HG03045 (cell line): ENCODE measurements around the gene PEX11G.

ENCODE experiments used
- ATAC-seq: cut with Tn5 transposase; IDR thresholded peaks from one replicate; pipeline ENCODE4 v1.9.1; 2021; ENCODE audit warnings: mild to moderate bottlenecking, moderate library complexity; ENCODE audit not compliant: unreplicated experiment

Gene PEX11G

DNA sequence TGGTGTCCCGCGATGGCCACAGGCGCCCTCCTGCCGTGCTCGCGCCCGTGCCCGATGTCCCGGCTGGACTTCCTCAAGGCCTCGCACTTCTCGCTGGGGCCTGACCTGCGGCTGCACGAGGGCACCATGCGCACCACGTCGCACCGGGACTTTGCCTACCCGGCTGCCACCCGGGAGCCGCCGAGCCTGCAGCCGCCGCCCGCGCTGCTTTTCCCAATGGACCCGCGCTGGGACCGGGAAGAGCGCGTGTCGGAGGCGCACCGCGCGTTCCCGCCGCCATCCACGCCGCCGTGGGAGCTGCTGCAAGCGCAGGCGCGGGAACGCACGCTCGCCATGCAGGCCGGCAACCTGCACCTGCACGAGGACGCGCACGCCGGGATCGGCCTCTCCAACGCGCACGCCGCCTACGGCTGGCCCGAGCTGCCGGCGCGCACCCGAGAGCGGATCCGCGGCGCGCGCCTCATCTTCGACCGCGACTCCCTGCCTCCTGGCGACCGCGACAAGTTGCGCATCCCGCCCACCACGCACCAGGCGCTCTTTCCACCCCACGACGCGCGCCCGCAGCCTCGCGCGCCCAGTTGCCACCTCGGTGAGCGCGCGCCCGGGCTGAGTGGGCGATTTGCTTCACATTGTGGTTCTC is 12.1 kb upstream of the PEX11G start:
- no peak for ATAC-seq

- ATAC-seq = no peak
Measured at GRCh38 chr19:7497292-7497691, 8.5 kb upstream of the PEX11G start.

DNA sequence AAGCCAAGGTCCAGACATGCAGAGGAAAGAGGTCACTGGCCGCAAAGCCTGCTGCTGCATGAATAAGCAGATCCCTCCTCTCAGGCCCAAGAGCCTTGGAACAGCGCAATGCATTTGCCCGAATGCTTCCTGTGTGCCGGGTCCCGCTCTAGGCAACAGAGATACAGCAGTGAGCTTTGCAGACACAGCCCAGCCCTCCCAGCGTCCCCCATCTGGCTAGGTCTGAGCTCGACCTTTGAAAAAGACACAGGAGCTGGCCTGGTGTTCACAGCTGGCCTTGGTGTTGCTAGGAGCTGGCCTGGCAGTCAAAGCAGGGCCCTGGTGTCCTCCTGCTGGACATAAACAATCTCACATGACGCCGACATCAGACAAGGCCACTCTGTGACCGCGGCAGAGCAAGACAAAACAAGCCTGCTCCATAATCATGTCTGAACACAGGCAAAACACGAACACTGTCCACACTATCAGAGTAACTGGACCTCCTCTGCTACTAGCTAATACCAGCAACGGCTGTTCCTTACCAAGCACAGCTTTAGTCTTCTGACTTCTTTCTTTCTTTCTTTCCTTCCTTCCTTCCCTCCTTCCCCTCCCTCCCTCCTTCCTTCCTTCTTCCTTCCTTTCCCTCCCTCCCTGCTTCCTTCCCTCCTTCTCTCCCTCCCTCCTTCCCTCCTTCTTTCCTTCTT is 5.7 kb upstream of the PEX11G start:
- no peak for ATAC-seq

DNA sequence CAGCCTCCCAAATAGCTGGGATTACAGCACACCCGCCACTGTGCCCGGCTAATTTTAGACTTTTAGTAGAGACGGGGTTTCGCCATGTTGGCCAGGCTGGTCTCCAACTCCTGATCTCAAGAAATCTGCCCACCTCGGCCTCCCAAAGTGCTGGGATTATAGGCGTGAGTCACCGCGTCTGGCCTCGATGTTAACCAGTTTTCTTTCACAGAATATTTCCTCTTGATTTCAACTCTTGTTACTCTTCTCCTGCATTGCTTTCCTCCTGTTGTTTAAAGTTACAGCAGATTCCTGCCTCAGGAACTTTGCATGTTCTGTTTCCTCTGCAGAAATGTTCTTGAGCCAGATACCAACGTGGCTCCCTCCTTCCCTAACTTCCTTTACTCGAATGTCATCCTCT is 3.7 kb upstream of the PEX11G start:
- ATAC-seq = no peak

DNA sequence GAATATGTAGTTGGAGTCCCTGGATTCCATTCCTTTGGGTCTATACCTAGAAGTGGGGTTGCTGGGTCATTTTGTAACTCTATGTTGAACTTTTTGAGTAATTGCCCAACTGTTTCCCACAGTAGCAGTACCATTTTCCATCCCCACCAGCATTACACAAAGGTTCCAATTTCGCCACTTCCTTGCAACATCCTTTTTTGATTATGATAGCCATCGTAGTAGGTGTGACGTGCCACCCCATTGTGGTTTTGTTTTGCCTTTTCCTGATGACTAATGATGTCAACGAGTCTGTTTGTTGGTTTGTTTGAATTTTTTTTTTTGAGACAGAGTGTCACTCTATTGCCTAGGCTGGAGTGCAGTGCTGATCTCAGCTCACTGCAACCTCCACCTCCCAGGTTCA is 3.3 kb upstream of the PEX11G start:
- no peak for ATAC-seq

DNA sequence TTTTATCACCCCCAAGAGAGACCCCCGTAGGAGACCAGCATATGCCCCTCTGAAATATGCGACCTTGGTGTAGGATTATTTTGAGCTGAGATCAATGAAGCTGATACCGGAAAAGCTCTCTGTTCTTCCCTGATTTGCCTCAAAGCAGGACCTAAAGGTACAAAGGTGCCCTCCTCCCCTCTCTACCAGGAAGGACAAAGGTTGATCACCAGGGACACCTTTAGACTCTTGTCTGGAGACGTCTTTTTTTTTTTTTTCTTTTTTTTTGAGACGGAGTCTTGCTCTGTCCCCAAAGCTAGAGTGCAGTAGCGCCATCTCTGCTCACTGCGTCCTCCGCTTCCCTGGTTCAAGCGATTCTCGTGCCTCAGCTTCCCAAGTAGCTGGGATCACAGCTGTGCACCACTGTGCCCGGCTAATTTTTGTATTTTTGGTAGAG is 792 bp upstream of the PEX11G start:
- ATAC-seq = no peak

DNA sequence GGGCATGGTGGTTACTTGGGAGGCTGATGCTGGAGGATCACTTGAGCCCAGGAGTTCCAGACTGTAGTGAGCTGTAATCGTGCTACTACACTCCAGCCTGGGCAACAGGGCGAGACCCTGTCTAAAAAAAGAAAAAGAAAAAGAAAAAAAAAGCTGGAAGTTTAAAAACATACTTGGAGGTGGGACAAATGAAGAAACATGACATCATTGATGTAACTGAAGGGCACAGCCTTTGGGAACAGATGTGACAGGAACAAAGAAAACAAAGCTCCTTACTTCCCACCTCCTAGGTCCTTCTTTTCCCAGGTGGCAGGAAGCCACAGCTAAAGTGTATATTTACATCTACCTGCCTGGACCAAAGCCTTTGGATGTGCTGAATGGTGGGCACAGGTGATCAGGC is 1.9 kb downstream of the PEX11G start:
- no peak for ATAC-seq

- ATAC-seq = no peak
Measured at GRCh38 chr19:7483720-7484201, 5.1 kb downstream of the PEX11G start.

- ATAC-seq = no peak
Measured at GRCh38 chr19:7482584-7483439, 6.0 kb downstream of the PEX11G start.

- ATAC-seq = no peak
Measured at GRCh38 chr19:7480970-7481255, 7.9 kb downstream of the PEX11G start.

DNA sequence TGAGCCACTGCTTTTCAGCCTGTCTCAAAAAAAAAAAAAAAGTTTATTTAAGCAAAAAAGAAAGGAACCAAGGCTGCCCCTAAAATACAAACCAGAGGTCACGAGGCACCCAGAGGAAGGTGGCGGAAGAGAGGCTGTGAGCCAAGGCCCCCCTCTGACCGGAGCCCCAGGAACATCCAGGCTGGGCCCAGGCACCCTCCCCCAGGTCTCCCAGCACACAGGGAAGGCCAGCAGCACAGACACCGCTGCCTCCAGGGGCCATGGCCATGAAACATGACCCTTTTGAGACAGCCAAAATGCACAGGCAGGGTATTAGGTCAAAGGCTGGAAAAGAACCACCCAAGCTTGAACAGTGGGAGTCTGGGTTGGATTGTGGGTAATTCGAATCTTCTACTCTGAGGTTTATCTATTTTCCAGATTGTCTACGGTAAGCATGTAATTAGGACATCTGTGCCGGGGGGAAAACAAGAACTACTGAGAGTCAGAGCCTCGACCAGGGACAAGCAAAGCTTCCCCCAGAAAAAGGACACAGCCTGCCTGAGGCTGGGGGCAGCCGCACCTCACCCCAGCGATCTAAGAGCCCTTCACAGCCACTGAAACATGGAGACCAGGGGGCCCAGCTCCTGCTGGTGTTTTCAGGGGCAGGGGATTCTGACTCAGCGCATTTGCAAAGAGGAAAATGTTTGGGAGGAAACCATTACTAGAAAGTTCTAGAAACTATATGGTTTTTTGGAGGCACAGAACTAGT is 8.4 kb downstream of the PEX11G start:
- ATAC-seq = no peak

DNA sequence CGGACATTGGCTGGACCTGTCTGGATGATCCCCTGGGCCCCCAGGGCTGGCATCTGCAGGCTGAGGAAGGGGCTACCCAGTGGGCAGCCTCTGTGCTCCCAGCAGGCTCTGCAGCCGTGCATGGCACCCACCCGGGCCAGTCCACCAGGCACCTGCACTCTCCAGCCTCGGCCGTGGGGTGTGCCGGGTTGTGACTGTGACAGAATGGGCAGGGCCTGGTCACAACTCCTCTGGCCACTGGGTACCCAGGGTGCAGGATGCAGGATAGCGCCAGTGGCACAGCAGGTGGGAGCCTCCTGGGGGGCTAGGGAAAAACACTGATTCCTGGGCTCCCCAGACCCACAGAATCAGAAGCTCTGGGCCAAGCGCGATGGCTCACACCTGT is 10.0 kb downstream of the PEX11G start:
- ATAC-seq = no peak

DNA sequence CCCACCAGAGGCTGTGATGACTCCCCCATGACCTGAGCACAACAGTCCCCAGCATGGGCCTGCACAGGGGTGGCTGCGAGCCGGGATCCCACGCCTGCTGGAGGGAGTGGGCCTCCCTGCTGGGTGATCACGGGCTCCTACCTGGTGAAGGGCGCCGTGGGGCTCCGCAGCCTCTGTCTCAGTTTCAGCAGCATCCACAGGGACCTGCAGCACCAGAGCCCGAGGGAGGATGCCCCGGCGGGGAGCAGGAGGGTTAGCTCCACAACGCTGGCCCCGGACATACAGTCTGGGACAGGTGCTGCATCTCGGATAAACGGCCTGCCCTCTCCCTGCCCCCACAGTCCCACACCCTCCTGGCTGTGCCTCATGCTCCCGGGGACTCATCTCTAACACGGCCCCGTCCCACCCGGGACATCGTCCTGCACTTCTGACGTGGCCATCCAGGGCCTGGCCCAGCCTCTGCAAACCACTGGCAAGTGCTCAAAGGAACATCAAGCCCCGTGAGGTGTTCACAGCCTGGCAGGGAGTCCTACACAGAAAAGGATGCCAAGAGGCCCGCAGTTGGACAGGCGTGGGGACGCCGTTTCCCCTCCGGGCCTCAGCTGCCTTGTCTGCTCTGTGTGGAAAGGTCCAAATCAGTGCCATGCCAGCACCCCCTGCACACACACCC is 10.5 kb downstream of the PEX11G start:
- no peak for ATAC-seq

DNA sequence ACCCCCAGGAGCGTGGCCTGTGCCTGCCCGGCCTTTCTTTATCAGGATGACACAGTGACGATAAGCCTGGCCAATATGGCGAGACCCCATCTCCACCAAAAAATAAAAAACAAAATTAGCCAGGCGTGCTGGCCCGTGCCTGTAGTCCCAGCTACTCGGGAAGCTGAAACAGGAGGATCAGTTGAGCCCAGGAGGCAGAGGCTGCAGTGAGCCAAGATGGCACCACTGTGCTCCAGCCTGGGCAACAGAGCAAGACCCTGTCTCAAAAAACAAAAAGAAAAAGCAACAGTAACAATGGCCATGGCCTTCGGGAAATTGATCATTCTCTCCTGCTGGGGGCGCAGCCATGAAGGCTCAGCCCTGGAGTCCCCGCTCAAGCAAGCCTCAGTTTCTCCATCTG is 11.1 kb downstream of the PEX11G start:
- ATAC-seq = no peak

GRCh38 chr19:7476777-7477494 is 11.9 kb downstream of the PEX11G start:
- ATAC-seq = no peak

GRCh38 chr19:7476241-7476640 is 12.6 kb downstream of the PEX11G start:
- no peak for ATAC-seq

DNA sequence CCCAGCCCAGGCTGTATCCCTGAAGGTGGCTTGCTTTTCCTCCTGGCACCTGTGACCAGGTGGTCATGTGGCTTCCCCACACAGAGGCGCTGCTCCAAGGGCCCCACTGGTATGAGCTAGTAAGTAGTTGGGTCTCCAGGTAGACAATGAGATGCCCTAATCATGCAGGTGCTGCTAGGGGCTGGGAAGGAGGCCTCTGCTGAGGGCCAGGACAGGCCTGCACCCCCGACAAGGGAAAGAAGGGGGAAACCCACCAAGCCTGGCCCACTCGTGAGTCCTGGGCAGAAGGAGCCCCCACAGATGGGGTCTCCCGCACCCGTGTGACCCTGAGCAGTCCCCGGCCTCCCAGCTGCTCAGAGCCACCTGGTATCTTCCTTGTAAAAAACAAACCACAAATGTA is 13.2 kb downstream of the PEX11G start:
- no peak for ATAC-seq

DNA sequence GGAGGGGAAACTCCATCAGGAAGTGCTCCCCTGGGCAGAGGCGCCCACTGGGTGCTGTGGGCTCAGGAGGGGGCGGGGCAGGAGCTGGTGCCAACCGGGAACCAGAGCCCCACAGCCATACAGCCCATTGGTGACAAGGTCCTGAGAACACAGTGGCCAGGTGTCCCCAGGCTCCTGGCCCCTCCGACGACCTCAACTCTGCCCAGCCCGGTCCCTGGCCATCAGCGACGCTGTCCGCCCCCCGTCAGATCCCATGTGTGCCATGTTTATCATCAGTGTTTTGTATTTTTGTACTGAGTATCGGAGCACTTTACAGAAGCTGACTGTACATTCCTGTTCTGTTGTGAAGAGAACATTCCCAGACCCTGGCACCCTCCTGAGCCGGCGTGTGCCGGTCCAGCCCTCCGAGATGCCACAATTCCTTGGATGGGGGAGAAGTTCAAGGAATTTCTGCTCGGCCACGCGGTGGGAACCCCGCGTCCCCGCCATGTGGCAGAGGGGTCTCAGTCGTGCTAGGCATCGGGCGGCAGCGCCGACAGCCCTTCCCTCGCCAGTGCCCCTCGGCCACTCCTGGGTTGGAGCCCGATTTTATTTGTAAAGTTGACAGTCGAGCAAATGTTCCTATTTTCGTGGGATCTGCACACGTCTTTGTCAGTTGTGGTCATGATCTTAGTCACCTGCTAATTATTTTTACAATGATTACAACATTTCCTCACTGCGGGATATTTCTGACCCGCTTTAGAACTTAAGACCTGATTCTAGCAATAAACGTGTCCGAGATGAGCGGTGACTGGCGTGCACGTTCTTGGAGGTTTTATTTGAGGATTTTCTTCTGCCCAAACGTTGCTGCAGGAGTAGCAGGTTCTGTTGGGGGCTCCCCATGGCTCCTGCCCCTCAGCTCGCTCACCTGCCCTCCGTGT is 16.9 kb downstream of the PEX11G start:
- no peak for ATAC-seq
